Loucy (cell line): ENCODE data around the gene YWHAH.

Source experiments
- H2AFZ ChIP-seq: fragments of 200-600 bp; sonication (generic); 2 replicates; pipeline ENCODE4 v1.6.0; 2016; ENCODE audit warnings: antibody characterized with exemption, mild to moderate bottlenecking, low read length, moderate library complexity
- H3F3A ChIP-seq: fragments of 200-600 bp; 2 replicates; pipeline ENCODE4 v1.6.0; 2016; ENCODE audit warnings: antibody characterized with exemption, low read depth, mild to moderate bottlenecking
- H3K27me3 ChIP-seq: fragments of 200-600 bp; sonication (generic); 2 replicates; pipeline ENCODE4 v1.6.1; 2014; ENCODE audit warnings: low read length, mild to moderate bottlenecking; ENCODE audit not compliant: insufficient read depth, poor library complexity, severe bottlenecking
- H3K36me3 ChIP-seq: fragments of 200-600 bp; sonication (generic); 2 replicates; pipeline ENCODE4 v1.6.1; 2016; ENCODE audit warnings: low read length; ENCODE audit not compliant: insufficient read depth
- H3K4me1 ChIP-seq: fragments of 200-600 bp; sonication (generic); 2 replicates; pipeline ENCODE4 v1.5.1; 2014; ENCODE audit warnings: low read length, mild to moderate bottlenecking; ENCODE audit not compliant: insufficient read depth, poor library complexity, severe bottlenecking
- H3K4me2 ChIP-seq: fragments of 200-600 bp; sonication (generic); 2 replicates; pipeline ENCODE4 v1.6.0; 2014; ENCODE audit warnings: antibody characterized with exemption, low read length, low read depth, mild to moderate bottlenecking; ENCODE audit not compliant: poor library complexity, severe bottlenecking
- H3K4me3 ChIP-seq: fragments of 200-600 bp; sonication (generic); 2 replicates; pipeline ENCODE4 v1.5.1; 2014; ENCODE audit warnings: low read length, mild to moderate bottlenecking, mixed read lengths; ENCODE audit not compliant: poor library complexity, severe bottlenecking
- H3K79me2 ChIP-seq: fragments of 200-600 bp; sonication (generic); 2 replicates; pipeline ENCODE4 v1.6.1; 2014; ENCODE audit warnings: low read length; ENCODE audit not compliant: insufficient read depth
- H3K9ac ChIP-seq: fragments of 200-600 bp; sonication (generic); 2 replicates; pipeline ENCODE4 v1.6.0; 2014; ENCODE audit warnings: mild to moderate bottlenecking, low read depth, low read length, moderate library complexity; ENCODE audit not compliant: poor library complexity, severe bottlenecking
- H3K9me2 ChIP-seq: fragments of 200-600 bp; sonication (generic); replicated peaks from 2 replicates; pipeline ENCODE4 v1.6.1; 2016; ENCODE audit warnings: low read depth, low read length, mixed read lengths
- H3K9me3 ChIP-seq: fragments of 200-600 bp; sonication (generic); 2 replicates; pipeline ENCODE4 v1.6.1; 2014; ENCODE audit warnings: mild to moderate bottlenecking, antibody characterized with exemption, low read length, low read depth; ENCODE audit not compliant: insufficient read depth
- H4K20me1 ChIP-seq: fragments of 200-600 bp; sonication (generic); 2 replicates; pipeline ENCODE4 v1.6.0; 2014; ENCODE audit warnings: antibody characterized with exemption, low read length, mild to moderate bottlenecking; ENCODE audit not compliant: insufficient read depth, poor library complexity, severe bottlenecking
- EZH2phosphoT487 ChIP-seq: fragments of 200-600 bp; IDR thresholded peaks from 2 replicates; pipeline ENCODE4 v1.6.1; 2018; ENCODE audit warnings: antibody characterized with exemption, mild to moderate bottlenecking, moderate library complexity, borderline replicate concordance
- TF ChIP-seq, protein P1 (sequence below): fragments of 200-600 bp; sonication (generic); conservative IDR thresholded peaks from 2 replicates; pipeline ENCODE4 v1.5.1; 2014; ENCODE audit warnings: mild to moderate bottlenecking, antibody characterized with exemption, low read length

YWHAH gene

GRCh38 chr22:31995046-31995445, 50.7 kb downstream of the YWHAH start:
- no peaks in the 10 kb centered on the region for H3K4me1 ChIP-seq
- no peaks in the 10 kb centered on the region for H4K20me1 ChIP-seq
- no peaks in the 10 kb centered on the region for H3K9me3 ChIP-seq
- no peak overlapping the region for H2AFZ ChIP-seq
- TF ChIP-seq, protein P1, sequence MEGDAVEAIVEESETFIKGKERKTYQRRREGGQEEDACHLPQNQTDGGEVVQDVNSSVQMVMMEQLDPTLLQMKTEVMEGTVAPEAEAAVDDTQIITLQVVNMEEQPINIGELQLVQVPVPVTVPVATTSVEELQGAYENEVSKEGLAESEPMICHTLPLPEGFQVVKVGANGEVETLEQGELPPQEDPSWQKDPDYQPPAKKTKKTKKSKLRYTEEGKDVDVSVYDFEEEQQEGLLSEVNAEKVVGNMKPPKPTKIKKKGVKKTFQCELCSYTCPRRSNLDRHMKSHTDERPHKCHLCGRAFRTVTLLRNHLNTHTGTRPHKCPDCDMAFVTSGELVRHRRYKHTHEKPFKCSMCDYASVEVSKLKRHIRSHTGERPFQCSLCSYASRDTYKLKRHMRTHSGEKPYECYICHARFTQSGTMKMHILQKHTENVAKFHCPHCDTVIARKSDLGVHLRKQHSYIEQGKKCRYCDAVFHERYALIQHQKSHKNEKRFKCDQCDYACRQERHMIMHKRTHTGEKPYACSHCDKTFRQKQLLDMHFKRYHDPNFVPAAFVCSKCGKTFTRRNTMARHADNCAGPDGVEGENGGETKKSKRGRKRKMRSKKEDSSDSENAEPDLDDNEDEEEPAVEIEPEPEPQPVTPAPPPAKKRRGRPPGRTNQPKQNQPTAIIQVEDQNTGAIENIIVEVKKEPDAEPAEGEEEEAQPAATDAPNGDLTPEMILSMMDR, result peak; percentile 45
- no peak for TF ChIP-seq EZH2phosphoT487
- H3K4me2 ChIP-seq, result no peak overlapping the region
- no peaks in the 10 kb centered on the region for H3K27me3 ChIP-seq
- H3K9me2 ChIP-seq, result no peaks in the 10 kb centered on the region
- H3K9ac ChIP-seq, result no peak overlapping the region
- no peaks in the 10 kb centered on the region for H3K36me3 ChIP-seq
- H3K79me2 ChIP-seq, result no peaks in the 10 kb centered on the region
- H3F3A ChIP-seq, result no peaks in the 10 kb centered on the region
- H3K4me3 ChIP-seq, result no peak overlapping the region

DNA sequence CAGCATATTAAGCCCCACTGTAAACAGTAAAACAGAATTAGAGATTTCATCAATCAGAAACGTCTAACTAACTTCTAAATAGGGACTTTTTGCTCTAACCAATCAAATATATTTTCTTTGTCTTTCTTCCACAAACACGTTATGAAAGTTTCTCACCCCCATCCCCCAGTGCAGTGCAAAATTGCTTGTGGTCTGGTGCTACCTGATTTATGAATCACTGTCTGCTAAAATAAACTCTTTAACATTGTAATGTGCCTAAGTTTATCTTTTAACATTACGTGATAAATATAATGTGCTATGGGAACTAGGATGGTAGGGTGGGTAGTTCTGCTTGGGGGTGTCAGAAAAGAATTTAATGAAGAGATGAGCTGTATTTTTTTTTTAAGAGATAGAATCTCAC, 51.5 kb downstream of the YWHAH start:
- H3K9me2 ChIP-seq, result no peaks in the 10 kb centered on the region

DNA sequence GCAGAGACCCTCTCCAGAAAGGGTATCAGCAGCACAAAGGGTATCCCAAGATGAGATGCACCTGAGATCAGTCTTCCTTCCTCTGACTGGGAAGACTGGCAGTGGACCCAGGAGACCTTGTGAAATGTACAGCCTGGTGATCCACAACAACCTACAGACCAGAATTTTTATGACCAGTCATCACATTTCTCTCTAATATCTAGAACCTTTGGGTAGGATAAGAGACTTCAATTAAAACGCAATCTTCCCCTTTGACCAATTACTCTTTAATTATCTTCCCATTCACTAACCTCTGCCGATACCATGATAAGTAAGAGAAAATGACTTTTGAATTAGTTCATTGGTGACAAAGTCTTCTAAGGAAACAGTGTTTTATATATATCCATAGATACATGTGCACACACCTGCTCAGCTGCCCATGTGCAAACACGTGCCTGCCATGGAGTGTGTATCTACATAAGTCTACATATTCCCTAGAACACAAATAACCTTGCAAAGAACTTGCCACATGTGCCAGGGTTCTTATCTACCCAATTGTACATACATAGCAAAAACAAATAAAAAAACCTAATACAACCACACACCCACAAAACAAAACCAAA, 54.5 kb downstream of the YWHAH start:
- Histone ChIP-seq H3K9ac (no peak overlapping the region), H3K9me3 (no peaks in the 10 kb centered on the region), H3K36me3 (no peaks in the 10 kb centered on the region), H3K4me2 (no peak overlapping the region), H3K9me2 (no peaks in the 10 kb centered on the region), H3F3A (no peaks in the 10 kb centered on the region), H4K20me1 (no peaks in the 10 kb centered on the region), H3K4me1 (no peaks in the 10 kb centered on the region), H2AFZ (no peak overlapping the region), H3K27me3 (no peaks in the 10 kb centered on the region), H3K79me2 (no peaks in the 10 kb centered on the region), H3K4me3 (no peak overlapping the region)
- no peak for TF ChIP-seq EZH2phosphoT487
- TF ChIP-seq, protein P1, result no peak

More for the DNA sequence above, 51.5 kb downstream of the YWHAH start:
- no peak overlapping the region for H2AFZ ChIP-seq
- H3K4me3 ChIP-seq, result no peak overlapping the region
- no peak overlapping the region for H3K4me2 ChIP-seq
- no peaks in the 10 kb centered on the region for H3K9me3 ChIP-seq
- H3F3A ChIP-seq, result no peaks in the 10 kb centered on the region
- no peaks in the 10 kb centered on the region for H3K4me1 ChIP-seq
- no peaks in the 10 kb centered on the region for H4K20me1 ChIP-seq
- no peak overlapping the region for H3K9ac ChIP-seq
- no peaks in the 10 kb centered on the region for H3K27me3 ChIP-seq
- TF ChIP-seq, protein P1, result no peak
- no peak for TF ChIP-seq EZH2phosphoT487
- no peaks in the 10 kb centered on the region for H3K36me3 ChIP-seq
- H3K79me2 ChIP-seq, result no peaks in the 10 kb centered on the region
